NCI-H510A (cell line): ENCODE measurements around the gene ABTB2.
A peak's percentile ranks its signal among the peaks of the same experiment; 100 is the strongest.
"Not testable (repeated sequence)": the region's sequence is repeated elsewhere in the genome, so short reads cannot be mapped to it uniquely, and the experiment has no call there.

Source experiments
- DNase-seq: peaks from one replicate; lab custom pipeline; 2025; lab: John Stamatoyannopoulos, UW

ABTB2 gene

DNA sequence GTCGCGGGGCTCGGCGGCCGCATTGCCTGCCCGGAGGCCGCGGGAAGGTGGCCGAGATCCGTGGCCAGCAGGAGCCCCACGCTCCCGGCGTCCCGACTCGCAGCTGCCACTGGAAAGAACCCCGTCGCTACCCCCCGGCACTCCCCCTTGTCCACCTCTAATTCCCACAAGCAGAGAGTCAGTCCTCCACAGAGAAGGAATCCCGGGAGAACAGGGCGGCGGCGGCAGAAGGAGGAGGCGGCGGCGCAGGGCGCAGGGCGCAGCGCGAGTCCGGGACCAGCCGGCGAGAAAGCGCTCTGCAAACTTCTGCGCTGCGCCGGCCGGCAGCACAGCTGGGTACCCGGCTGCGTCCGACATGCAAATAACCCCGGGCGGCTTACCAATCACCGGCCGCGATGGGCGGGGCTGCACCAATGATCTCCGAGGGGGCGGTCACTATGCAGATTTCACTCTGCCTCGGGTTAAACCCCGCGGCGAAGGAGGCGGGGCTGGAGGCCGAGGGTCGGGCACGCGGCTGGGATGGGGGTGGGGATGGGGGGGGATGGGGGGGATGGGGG lies at the start of gene ABTB2:
ABTB2 (minus strand) TSS at position 310 of the 557 bp plus-strand sequence.
- peak; percentile 91 for DNase-seq

DNA sequence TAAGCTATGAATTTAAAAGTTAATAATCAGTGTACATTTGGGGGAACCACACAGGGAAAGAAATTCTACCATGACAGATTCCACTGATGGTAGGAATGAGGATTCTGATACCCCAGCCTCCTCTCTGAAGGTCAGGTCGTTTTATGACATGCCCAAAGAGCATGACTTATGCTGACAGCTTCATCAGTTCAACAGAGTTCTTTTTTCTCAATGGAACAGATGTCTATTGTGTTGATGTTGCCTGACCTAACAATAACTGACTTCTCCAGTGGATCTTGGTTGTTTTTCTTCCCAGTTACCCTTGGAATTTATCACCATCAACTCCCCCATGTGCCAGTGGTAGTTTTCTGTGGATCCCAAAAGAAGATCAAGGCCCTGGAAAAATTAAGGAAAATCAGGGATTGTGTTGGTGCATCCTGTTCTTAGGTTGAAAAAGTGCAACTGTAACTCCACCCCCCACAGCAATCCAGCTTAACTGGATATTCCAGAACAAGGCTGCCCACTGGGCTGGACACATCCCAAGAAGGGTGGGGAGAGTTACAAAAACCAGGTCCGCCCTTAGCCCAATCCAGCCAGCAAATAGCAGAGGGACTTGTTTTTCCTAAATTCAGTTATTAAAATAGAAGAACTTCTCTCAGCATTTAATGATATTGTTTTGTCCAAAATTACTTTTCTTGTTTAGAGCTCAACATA lies 49.5 kb upstream of the ABTB2 start:
- no peak for DNase-seq

- DNase-seq = no peak
Measured at GRCh38 chr11:34406413-34406812, 48.6 kb upstream of the ABTB2 start.

- no peak for DNase-seq
Measured at GRCh38 chr11:34405079-34405858, 47.5 kb upstream of the ABTB2 start.

DNA sequence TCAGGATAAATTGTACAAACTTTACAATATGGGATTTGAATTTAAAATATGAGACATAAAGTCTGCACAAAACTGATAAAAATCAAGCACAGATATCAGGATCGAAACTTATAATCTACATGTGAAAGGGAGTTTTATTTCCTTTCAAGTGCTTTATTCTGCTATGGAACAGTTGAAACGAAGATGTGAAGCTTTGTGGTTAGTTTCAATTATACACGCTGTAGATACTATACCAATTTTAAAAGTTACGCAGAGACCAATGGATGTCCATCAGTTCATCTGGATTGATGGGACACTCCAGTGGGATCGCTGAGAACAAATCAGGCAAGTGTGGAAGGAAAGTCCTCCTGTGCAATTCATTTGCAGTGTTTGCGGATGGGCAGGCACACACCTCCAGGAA lies 46.5 kb upstream of the ABTB2 start:
- DNase-seq = no peak

GRCh38 chr11:34403431-34403830 lies 45.6 kb upstream of the ABTB2 start:
- no peak for DNase-seq

GRCh38 chr11:34397811-34398210 lies 40.0 kb upstream of the ABTB2 start:
- DNase-seq = no peak

GRCh38 chr11:34397120-34397519 lies 39.3 kb upstream of the ABTB2 start:
- DNase-seq = no peak

DNA sequence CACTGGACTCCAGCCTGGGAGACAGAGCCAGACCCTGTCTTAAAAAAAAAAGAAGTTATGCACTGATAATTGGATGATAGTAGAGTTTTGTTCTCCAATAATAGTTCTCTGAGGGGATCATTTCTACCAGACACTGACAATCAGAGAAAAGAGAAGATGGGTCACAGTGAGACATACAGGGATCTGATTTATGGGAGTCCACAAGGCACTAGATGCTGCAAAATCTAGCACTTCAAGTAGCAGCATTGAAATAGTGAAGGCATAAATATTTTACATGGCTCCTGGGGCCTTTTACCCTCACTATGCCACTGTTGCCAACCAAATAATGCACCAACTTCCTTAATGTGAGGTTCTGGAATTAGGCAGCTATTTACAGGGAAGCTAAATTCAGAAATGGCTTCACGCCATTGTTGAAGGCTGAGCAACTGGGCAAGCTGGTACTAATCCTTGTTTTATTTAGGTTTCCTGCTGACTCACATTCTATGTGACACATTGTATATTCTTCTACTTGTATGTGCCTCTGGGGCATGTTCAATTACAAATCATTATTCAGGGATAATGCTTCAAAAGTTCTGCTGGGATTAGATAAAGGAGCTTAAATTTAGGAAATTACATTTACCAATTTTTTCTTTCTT lies 38.2 kb upstream of the ABTB2 start:
- DNase-seq = no peak

GRCh38 chr11:34394771-34395300 lies 37.0 kb upstream of the ABTB2 start:
- DNase-seq = no peak

DNA sequence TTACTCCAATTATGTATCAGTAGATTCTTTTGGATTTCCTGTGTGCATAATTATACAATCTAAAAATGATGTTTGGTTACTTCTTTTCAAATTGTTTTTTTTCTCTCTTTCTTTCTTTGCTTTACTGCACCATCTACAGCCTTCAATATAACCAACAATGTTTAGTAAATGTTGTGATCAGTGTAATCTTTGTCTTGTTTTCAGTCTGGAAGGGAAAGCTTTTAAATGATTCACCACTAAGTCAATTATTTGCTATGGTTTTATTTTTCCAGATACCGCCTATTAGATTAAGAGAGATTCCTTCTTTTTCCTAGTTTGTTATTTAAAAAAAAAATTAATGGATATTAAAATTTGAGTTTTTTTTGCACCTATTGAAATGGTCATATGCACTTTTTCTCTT lies 29.8 kb upstream of the ABTB2 start:
- DNase-seq = no peak

- DNase-seq = not testable (repeated sequence)
Measured at GRCh38 chr11:34386356-34386755, 28.5 kb upstream of the ABTB2 start.

DNA sequence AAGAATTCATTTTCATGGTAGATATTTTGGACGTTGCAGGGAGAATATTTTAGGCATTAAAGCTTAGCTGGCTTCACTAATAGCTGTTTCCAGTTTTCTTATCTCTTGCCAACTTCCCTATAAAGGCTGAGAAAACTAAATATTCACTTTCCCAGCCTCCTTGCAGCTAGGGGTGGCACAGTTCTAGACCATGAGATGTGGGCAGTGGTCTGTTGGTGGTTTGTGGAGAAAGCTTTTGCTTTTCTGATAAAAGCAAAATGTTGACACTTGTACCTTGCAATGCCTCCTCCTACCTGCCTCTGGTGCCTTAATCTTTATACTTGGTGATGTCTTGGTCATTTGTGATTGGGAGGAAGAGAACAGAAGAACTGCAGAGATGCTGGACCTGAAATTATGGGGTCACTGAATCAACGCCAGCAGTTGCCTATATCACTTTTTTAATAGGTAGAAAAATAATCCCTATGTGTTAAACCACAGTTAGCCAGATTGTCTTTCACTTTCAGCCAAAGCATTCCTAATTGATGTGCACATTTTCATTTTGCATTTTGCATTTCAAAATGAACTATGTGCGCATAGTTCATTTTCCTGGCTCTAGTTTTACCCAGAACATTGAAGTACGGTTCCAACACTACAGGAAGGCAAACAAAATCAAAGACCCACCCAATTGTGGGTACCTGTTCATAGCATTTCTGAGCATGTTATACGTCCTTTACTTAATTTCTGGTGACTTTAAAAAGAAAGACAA lies 24.9 kb upstream of the ABTB2 start:
- DNase-seq = no peak

- DNase-seq = no peak
Measured at GRCh38 chr11:34381775-34382174, 24.0 kb upstream of the ABTB2 start.

DNA sequence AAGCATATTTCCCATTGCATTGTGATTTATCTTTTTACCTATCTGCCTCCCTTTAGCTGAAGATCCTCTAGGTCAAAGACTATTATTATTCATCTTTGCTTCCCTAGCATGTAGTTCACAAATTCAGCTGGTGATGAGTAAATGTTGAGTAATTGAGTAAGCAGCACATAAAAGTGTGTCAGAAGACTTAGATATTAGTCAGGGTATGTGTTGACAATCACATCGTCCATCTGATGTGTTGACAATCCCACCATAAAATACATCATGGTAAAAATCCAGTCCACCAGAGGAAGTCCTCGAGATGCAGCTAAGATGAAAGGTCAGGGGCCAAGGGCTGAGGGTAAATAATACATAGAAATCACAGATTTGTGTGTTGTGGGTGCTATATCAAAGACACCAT lies 22.9 kb upstream of the ABTB2 start:
- no peak for DNase-seq

DNA sequence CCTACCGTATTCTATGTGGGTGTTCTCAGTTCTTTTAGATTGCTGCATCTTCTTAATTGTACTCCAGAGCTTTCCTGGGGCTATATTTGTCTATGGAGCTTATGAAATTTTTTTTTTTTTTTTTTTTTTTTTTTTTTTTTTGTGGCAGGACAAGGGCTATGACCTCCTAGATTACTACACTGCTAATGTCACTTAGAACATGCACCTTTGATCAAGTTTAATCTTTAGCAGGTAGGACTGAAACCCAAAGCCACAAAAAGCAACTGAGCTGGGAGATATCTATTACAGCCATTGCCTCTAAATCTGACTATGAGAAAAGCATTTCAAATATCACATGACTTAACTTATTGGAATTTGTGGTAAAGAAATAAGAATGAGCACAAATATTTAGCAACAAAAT lies 21.7 kb upstream of the ABTB2 start:
- no peak for DNase-seq

DNA sequence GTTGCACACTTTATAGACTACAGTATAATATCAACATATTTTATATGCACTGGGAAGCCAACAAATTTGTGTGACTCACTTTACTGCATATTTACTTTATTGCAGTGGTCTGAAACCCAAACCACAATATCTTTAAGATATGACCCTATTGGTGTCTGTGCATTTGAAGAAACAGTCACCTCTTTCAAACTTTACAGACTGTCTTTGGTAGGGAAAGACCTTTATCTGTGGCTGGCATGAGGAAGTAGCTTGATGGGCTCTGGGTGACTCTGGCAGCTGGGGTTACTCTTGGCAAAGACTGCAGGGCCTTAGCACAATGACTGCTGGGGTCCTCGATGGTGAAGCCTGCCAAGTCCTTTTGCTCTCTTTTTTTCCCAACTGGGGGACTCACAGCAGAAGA lies 21.3 kb upstream of the ABTB2 start:
- no peak for DNase-seq

- DNase-seq = no peak
Measured at GRCh38 chr11:34373727-34374126, 15.9 kb upstream of the ABTB2 start.

DNA sequence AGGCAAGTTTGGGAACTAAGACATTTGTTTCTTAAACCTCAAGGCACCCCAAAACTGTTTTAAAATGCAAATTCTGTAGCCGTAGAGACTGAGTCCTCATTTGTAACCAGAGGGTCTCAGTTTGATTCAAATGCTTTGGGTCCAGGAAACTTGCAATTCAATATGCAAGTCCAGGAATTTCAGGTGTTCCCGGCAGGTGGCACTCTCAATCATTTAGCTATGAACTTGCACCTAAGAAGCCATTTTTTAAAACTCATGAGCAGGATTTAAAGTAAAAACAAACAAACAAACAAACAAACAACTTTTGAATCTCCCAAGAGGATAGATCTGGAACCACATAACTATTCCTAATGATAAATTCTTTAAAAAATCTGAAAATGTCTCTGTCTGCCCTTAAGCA lies 8.7 kb upstream of the ABTB2 start:
- no peak for DNase-seq

- DNase-seq = no peak
Measured at GRCh38 chr11:34364102-34364501, 6.3 kb upstream of the ABTB2 start.

DNA sequence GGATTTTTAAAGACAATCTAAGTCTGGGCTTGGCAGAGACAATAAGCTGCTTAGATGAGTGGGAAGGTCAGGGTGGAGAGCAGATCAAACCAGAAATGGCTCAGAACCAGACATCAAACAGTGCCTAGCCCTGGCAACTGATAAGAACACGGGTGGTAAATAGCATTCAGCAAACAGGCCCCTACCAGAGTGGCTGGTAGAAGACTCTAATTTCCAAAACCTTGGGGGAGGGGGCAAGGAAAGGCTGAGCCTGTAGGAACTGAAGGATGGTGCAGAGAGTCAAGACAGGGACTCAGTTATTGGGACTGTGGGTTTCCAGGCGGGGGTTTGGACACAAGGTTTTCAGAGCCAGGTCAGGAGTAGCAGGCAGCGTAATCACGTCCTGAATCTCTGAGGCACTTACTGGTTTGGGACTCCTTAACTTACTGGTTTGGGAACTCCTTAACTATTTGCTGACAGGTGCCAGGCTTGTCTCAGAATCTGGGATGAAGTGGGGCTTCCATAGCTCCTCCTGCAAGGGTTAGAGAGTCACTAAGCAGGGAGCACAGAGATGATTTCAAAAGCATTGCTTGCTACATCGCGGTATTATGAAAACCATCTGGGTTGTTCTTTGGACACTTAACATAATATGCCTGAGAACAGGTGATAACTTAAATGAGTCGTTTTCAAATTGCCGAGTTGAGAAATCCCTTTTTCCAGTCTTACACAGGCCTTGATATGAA lies 5.7 kb upstream of the ABTB2 start:
- no peak for DNase-seq
